CD8-positive, alpha-beta memory T cell (primary cell): Measurements from ENCODE around the gene NBPF14. TPM values are rescaled to one million over a fixed set of nuclear protein-coding genes. Genes with fewer than 3 reads are reported as not detected.
"Not testable (repeated sequence)": the region's sequence is repeated elsewhere in the genome, so short reads cannot be mapped to it uniquely, and the experiment has no call there.

Source experiments
- CTCF ChIA-PET: fragments of 350-600 bp; sonication (Branson Sonifier 250); formaldehyde crosslinking; loops from one replicate; lab custom pipeline; 2021; ENCODE audit warnings: antibody characterized with exemption; lab: Charles Lee
- POLR2A ChIA-PET: fragments of 350-600 bp; sonication (Branson Sonifier 250); formaldehyde crosslinking; loops from one replicate; lab custom pipeline; 2021; ENCODE audit warnings: antibody characterized with exemption; lab: Charles Lee
- DNase-seq, 5 donors: peaks; one replicate each; pipeline versions ENCODE4 v3.0.0 to v3.0.0-alpha.2; 2020 to 2022; ENCODE audit warnings: mixed read lengths in 1 of 5
- H3K27ac ChIP-seq: one replicate; pipeline ENCODE4 v1.7.0; 2013; ENCODE audit warnings: low read depth, mild to moderate bottlenecking, low read length, moderate library complexity
- H3K27me3 ChIP-seq: 2 replicates; pipeline ENCODE4 v1.7.0; 2013; ENCODE audit warnings: low read length, mild to moderate bottlenecking; ENCODE audit not compliant: insufficient read depth, poor library complexity, severe bottlenecking
- H3K36me3 ChIP-seq: 2 replicates; pipeline ENCODE4 v1.7.0; 2013; ENCODE audit warnings: mild to moderate bottlenecking, low read length, moderate library complexity; ENCODE audit not compliant: insufficient read depth
- H3K4me1 ChIP-seq: 2 replicates; pipeline ENCODE4 v1.7.0; 2013; ENCODE audit warnings: mild to moderate bottlenecking, low read length, moderate library complexity; ENCODE audit not compliant: insufficient read depth
- H3K4me3 ChIP-seq: 2 replicates; pipeline ENCODE4 v1.7.0; 2013; ENCODE audit warnings: mild to moderate bottlenecking, low read length
- H3K9me3 ChIP-seq: 2 replicates; pipeline ENCODE4 v1.7.0; 2013; ENCODE audit warnings: mild to moderate bottlenecking, low read length
- H3K27ac Mint-ChIP-seq, 8 donors: one replicate each; pipeline ENCODE4 v1.8.0; 2020 to 2021; ENCODE audit warnings: mixed read lengths in 8 of 8, mild to moderate bottlenecking in 6 of 8, inconsistent platforms in 3 of 8, moderate library complexity in 3 of 8
- H3K27me3 Mint-ChIP-seq, 2 donors: one replicate each; pipeline ENCODE4 v1.8.0; 2020 to 2021; ENCODE audit warnings: mixed read lengths in 2 of 2, mild to moderate bottlenecking in 1 of 2, moderate library complexity in 1 of 2
- H3K36me3 Mint-ChIP-seq, 3 donors: one replicate each; pipeline ENCODE4 v1.8.0; 2020 to 2021; ENCODE audit warnings: mixed read lengths in 3 of 3, inconsistent platforms in 1 of 3, mild to moderate bottlenecking in 1 of 3
- H3K4me1 Mint-ChIP-seq, 3 donors: one replicate each; pipeline ENCODE4 v1.8.0; 2020 to 2021; ENCODE audit warnings: mixed read lengths in 3 of 3, inconsistent platforms in 1 of 3, mild to moderate bottlenecking in 1 of 3
- H3K4me3 Mint-ChIP-seq, 7 donors: one replicate each; pipeline ENCODE4 v1.8.0; 2020 to 2021; ENCODE audit warnings: mixed read lengths in 7 of 7, mild to moderate bottlenecking in 6 of 7, moderate library complexity in 4 of 7, inconsistent platforms in 2 of 7
- H3K9me3 Mint-ChIP-seq, 5 donors: one replicate each; pipeline ENCODE4 v1.8.0; 2020 to 2022; ENCODE audit warnings: mixed read lengths in 5 of 5, mild to moderate bottlenecking in 3 of 5, moderate library complexity in 2 of 5, inconsistent platforms in 1 of 5
- polyA plus RNA-seq: library from polyadenylated mRNA; unstranded; fragments of 300-500 nt; fragmentation: Illumina TruSeq; gene quantifications from one replicate; pipeline ENCODE4 v1.2.3, GENCODE V29; 2021
- total RNA-seq, 2 experiments: library from RNA; stranded (reverse); gene quantifications; one replicate each; pipeline ENCODE4 v1.2.3, GENCODE V29; 2021

The NBPF14 gene
- total and polyA plus RNA-seq, 3 experiments from 2014 or later = 5.6 to 11.6 (median 11.2) TPM

- H3K9me3 Mint-ChIP-seq, CTCF ChIA-PET, H3K9me3 ChIP-seq, H3K27ac ChIP-seq, H3K4me1 ChIP-seq, H3K4me1 Mint-ChIP-seq, H3K36me3 ChIP-seq, POLR2A ChIA-PET, H3K36me3 Mint-ChIP-seq, H3K4me3 ChIP-seq, H3K27me3 Mint-ChIP-seq, H3K27me3 ChIP-seq: not testable (repeated sequence)
- Mint-ChIP-seq H3K4me3 (peak overlapping the region in 1 of 7 donors; percentile 98), H3K27ac (peak overlapping the region in 1 of 8 donors; percentile 99)
- peak in 2 of 5 donors; percentile 65 to 74 for DNase-seq
Observed at GRCh38 chr1:148528591-148528990, 67.2 kb downstream of the NBPF14 start.

- H3K27ac Mint-ChIP-seq, H3K4me3 Mint-ChIP-seq, H3K36me3 Mint-ChIP-seq, H3K9me3 Mint-ChIP-seq, H3K36me3 ChIP-seq, H3K9me3 ChIP-seq, H3K4me1 ChIP-seq, H3K27me3 Mint-ChIP-seq, CTCF ChIA-PET, H3K4me3 ChIP-seq, POLR2A ChIA-PET, H3K27me3 ChIP-seq, H3K27ac ChIP-seq: not testable (repeated sequence)
- peak in 2 of 5 donors; percentile 48 to 52 for DNase-seq
- peaks cover 4 to 11% (median 9%) of the 10 kb centered on the region in 3 donors for H3K4me1 Mint-ChIP-seq
Observed at GRCh38 chr1:148526587-148526986, 69.2 kb downstream of the NBPF14 start.

DNA sequence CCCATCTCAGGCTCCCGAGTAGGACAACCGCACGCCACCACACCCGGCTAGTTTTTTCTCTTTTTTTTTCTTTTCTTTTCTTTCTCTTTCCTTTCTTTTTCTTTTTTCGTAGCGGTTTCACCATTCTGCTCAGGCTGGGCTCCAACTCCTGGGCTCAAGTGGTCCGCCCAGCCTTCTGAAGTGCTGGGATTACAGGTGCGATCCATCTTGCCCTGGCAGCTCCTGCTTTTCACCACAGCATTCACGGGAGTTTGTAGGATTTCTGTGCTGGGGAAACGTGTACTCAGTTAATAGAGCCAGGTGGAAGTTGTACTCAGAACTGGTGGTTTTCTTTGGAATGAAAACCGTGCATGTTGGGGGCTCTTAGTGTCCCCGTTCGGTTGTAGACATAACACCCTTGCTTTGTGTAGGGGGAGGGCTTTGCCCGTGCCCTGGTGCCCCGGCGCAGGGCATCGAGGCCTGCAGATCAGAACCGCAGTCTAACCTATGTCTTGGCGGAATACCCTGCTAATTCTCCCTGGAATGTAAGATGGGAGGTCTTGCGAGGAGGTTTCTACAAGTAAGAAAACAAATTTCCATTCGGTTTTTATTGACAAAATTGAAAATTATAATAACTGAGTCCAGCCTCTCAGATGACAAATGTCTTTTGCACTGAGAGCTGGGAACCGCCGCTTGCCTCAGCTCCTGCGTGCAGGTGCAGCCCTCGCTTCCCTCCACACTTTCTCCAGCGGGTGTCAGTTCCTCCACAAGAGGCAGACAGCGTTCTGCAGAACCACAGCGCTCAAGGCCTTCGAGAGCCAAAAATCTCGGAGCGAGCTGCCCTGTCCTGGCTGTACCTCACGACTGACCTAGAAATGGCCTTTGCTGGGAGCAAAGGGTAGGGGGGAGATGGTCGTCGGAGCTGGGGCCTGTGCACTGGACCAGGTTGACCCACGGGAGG is 72.3 kb downstream of the NBPF14 start:
- H3K27ac ChIP-seq, H3K9me3 ChIP-seq, H3K4me1 Mint-ChIP-seq, H3K9me3 Mint-ChIP-seq, H3K27me3 ChIP-seq, H3K36me3 Mint-ChIP-seq, CTCF ChIA-PET, H3K4me1 ChIP-seq, H3K36me3 ChIP-seq, H3K4me3 ChIP-seq, H3K27me3 Mint-ChIP-seq: not testable (repeated sequence)
- POLR2A ChIA-PET = interaction anchor here (1.7 kb wide), 1 partner anchor 151 kb away, joined by 8 read pairs; no protein-coding TSS in a partner anchor
- peak overlapping the region; percentile 92 to 99 (median 96) for H3K4me3 Mint-ChIP-seq
- peak overlapping the region; percentile 95 to 100 (median 98) for H3K27ac Mint-ChIP-seq
- peak in 1 of 5 donors; percentile 58 for DNase-seq

DNA sequence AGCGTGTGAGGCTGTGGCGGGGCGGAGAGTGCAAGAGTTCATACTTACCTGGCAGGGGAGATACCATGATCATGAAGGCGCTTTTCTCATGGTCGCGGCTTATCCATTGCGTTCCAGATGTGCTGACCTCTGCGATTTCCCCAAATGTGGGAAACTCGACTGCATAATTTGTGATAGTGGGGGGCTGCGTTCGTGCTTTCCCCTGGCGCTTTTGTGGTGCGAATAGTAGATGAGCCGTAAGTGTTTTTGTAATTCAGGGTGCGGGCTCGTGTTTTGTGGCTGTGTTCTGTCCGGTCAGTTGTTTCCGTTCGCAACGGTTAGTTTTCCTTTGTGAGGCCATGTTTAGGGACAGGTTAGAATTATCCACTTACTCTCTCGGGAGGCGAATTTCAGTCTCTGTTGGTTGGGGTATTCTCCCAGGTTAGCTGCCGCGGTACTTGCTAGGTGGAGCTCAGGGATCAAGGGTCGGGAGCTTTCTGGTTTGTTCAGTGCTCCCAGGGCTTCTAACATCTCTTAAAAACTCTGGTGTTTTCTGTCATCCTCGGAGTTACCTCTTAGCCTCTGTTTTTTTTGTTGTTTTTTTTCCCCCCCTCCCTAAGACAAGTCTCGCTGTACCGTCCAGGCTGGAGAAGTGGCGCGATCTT is 73.1 kb downstream of the NBPF14 start:
- Mint-ChIP-seq H3K27ac (peak overlapping the region; percentile 95 to 100 (median 98)), H3K4me3 (peak overlapping the region; percentile 92 to 99 (median 96))
- CTCF ChIA-PET, H3K36me3 ChIP-seq, H3K4me1 Mint-ChIP-seq, H3K36me3 Mint-ChIP-seq, H3K9me3 Mint-ChIP-seq, H3K27me3 ChIP-seq, H3K9me3 ChIP-seq, H3K4me1 ChIP-seq, H3K27me3 Mint-ChIP-seq: not testable (repeated sequence)
- H3K4me3 ChIP-seq = peak overlapping the region; percentile 71
- peak; percentile 74 to 94 (median 90) for DNase-seq
- peak overlapping the region; percentile 76 for H3K27ac ChIP-seq
- POLR2A ChIA-PET = interaction anchor here (1.7 kb wide), 1 partner anchor 150 kb away, joined by 8 read pairs; no protein-coding TSS in a partner anchor

DNA sequence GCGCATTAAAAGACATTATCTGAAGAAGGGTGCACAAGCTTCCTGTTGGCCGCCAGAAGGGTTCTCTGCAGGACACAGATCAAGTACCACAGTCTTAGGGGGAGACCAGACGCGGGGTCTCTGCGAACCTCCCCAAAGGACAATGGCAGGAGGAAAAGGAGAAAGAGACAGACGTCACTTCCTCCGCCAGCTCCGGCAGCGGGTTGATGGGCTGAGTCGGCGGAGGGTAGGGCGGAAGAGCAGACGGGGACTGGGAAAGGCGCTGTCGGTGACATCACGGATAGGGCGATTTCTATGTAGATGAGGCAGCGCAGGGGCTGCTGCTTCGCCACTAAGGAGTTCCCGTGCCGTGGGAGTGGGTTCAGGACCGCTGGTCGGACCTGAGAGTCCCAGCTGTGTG is 73.7 kb downstream of the NBPF14 start:
- H3K36me3 Mint-ChIP-seq, H3K4me3 ChIP-seq, H3K4me1 Mint-ChIP-seq, H3K36me3 ChIP-seq, H3K9me3 Mint-ChIP-seq, H3K27me3 ChIP-seq, H3K4me1 ChIP-seq, H3K9me3 ChIP-seq, H3K27me3 Mint-ChIP-seq, CTCF ChIA-PET: not testable (repeated sequence)
- Mint-ChIP-seq H3K4me3 (peak overlapping the region; percentile 92 to 99 (median 96)), H3K27ac (peak overlapping the region; percentile 95 to 100 (median 98))
- POLR2A ChIA-PET = interaction anchor here (0.6 to 1.7 kb wide), 2 partner anchors 136 to 149 kb away, joined by 4 to 8 read pairs; no protein-coding TSS in a partner anchor
- peak overlapping the region; percentile 54 for H3K27ac ChIP-seq
- DNase-seq = peak; percentile 76 to 91 (median 85)

- H3K4me1 ChIP-seq, H3K4me3 ChIP-seq, H3K9me3 Mint-ChIP-seq, H3K27me3 Mint-ChIP-seq, H3K36me3 ChIP-seq, H3K27ac Mint-ChIP-seq, CTCF ChIA-PET, H3K9me3 ChIP-seq, H3K27me3 ChIP-seq, H3K27ac ChIP-seq, POLR2A ChIA-PET, H3K36me3 Mint-ChIP-seq: not testable (repeated sequence)
- Mint-ChIP-seq H3K4me1 (peaks cover 13 to 16% (median 15%) of the 10 kb centered on the region in 3 donors), H3K4me3 (peak overlapping the region in 1 of 7 donors; percentile 31)
- peak in 1 of 5 donors; percentile 40 for DNase-seq
Observed at GRCh38 chr1:148514310-148514709, 81.5 kb downstream of the NBPF14 start.

DNA sequence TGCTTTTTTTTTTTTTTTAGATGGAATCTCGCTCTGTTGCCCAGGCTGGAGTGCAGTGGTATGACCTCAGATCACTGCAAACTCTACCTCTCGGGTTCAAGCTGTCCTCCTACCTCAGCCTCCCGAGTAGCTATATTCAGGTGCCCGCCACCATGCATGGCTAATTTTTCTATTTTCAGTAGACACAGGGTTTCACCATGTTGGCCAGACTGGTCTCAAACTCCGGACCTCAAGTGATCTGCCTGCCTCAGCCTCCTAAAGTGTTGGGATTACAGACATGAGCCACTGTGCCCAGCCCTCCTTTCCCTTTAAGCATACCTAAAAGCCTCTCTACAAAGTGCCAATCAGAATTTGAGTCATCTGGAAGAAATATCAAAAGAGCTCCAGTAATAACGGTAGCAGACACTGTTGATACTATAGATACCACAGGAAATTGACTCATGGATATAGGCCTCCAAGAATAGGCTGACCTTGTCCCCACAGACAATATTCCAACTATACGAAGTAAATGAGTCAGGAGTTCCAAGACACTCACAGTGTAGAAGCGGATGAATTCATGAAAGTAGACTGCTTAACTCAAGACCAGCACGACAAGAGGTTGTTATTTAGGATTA is 83.1 kb downstream of the NBPF14 start:
- H3K4me3 ChIP-seq, H3K4me3 Mint-ChIP-seq, H3K27me3 Mint-ChIP-seq, DNase-seq, H3K36me3 ChIP-seq, H3K4me1 ChIP-seq, H3K9me3 Mint-ChIP-seq, CTCF ChIA-PET, H3K27me3 ChIP-seq, POLR2A ChIA-PET, H3K36me3 Mint-ChIP-seq, H3K9me3 ChIP-seq, H3K27ac ChIP-seq: not testable (repeated sequence)
- peaks cover 13 to 16% (median 13%) of the 10 kb centered on the region in 3 donors for H3K4me1 Mint-ChIP-seq
- peak overlapping the region in 5 of 8 donors; percentile 6 to 36 (median 13) for H3K27ac Mint-ChIP-seq

- H3K4me3 ChIP-seq, H3K4me1 ChIP-seq, POLR2A ChIA-PET, H3K27me3 ChIP-seq, CTCF ChIA-PET, H3K27me3 Mint-ChIP-seq, H3K36me3 ChIP-seq, H3K27ac ChIP-seq, H3K4me1 Mint-ChIP-seq, H3K4me3 Mint-ChIP-seq, H3K9me3 ChIP-seq, H3K36me3 Mint-ChIP-seq, DNase-seq, H3K9me3 Mint-ChIP-seq: not testable (repeated sequence)
- H3K27ac Mint-ChIP-seq = peak overlapping the region in 1 of 8 donors; percentile 85
Observed at GRCh38 chr1:148493933-148494332, 101.9 kb downstream of the NBPF14 start.
